ENCODE data around the gene DMTF1.
"Not testable (repeated sequence)": the region's sequence is repeated elsewhere in the genome, so short reads cannot be mapped to it uniquely, and the experiment has no call there.

The DMTF1 gene, protein sequence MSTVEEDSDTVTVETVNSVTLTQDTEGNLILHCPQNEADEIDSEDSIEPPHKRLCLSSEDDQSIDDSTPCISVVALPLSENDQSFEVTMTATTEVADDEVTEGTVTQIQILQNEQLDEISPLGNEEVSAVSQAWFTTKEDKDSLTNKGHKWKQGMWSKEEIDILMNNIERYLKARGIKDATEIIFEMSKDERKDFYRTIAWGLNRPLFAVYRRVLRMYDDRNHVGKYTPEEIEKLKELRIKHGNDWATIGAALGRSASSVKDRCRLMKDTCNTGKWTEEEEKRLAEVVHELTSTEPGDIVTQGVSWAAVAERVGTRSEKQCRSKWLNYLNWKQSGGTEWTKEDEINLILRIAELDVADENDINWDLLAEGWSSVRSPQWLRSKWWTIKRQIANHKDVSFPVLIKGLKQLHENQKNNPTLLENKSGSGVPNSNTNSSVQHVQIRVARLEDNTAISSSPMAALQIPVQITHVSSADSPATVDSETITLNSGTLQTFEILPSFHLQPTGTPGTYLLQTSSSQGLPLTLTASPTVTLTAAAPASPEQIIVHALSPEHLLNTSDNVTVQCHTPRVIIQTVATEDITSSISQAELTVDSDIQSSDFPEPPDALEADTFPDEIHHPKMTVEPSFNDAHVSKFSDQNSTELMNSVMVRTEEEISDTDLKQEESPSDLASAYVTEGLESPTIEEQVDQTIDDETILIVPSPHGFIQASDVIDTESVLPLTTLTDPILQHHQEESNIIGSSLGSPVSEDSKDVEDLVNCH

GRCh38 chr7:87152112-87152896 is at the start of gene DMTF1:
Gene DMTF1, plus strand, starts transcription at chr7:87152453. Its CDS starts 12,489 bp downstream, at chr7:87164942.
- DNase-seq: peak; percentile 97

- DNase-seq: no peak
Measured at GRCh38 chr7:87105401-87105800, 46.9 kb upstream of the DMTF1 start.

- DNase-seq: no peak
Measured at GRCh38 chr7:87106974-87107612, 45.2 kb upstream of the DMTF1 start.

GRCh38 chr7:87107949-87108776 is 44.1 kb upstream of the DMTF1 start:
- no peak for DNase-seq

DNA sequence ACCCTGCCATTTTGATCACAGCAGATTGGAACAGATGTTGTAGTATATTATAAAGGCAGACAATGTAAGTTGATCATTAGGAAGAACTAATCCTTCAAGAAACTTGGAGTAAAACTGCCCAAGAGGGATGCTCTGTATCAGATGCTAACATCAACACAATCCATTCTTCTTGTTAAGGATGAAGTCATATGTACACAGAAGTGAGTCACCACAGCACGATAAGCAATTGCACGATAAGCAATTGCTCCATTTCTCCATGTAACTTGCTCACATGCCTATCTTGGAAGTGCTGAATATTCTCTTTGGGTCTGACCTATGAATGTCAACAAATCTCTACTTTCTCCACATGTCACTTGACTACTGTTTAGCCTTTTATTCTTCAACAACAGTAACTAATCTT is 41.5 kb upstream of the DMTF1 start:
- DNase-seq: peak; percentile 1

GRCh38 chr7:87111877-87112276 is 40.4 kb upstream of the DMTF1 start:
- no peak for DNase-seq

DNA sequence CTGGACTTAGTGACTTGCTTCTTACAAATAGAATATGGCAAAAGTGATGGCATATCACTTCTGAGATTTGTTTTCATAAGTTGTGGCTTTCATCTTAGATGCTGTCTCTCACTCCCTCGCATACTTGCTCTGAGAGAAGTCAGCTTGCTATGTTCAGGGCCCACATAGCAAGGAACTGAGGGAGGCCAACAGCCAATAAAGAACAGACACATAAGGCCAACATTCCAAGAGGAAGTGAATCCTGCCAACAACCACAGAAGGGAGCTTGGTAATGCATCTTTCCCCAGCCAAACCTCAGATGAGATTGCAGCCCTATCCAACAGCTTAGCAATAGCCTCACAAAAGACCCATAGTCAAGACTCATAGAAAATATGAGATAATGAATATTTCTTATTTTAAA is 39.2 kb upstream of the DMTF1 start:
- DNase-seq: peak; percentile 29

DNA sequence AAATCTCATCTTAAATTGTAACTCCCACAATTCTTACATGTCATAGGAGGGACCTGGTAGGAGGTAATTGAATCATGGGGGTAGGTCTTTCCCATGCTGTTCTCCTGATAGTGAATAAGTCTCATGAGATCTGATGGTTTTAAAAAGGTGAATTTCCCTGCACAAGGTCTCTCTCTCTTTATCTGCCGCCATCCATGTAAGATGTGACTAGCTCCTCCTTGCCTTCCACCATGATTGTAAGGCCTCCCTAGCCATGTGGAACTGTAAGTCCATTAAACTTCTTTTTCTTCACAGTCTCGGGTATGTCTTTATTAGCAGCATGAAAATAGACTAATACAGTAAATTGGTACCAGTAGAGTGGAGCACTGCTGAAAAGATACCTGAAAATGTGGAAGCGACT is 38.3 kb upstream of the DMTF1 start:
- not testable (repeated sequence) for DNase-seq

GRCh38 chr7:87115772-87116171 is 36.5 kb upstream of the DMTF1 start:
- not testable (repeated sequence) for DNase-seq

DNA sequence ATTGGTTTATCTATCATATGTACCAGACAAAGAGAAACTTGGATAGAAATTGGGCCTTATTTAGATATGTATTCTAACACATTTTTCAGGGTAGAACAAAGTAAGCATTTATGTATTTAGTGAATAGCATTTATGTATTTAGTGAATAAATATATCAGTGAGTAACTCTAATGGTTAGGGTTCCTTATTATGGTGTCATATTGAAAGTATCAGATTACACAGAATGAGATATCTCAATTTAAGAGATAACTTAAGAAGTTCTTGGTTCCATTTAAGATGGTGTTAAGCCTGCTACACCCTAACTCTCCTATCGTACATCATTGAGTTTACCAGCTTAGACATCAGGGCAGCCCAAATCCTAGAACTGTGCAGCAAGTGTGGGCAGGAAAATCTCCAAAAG is 35.9 kb upstream of the DMTF1 start:
- DNase-seq: no peak

DNA sequence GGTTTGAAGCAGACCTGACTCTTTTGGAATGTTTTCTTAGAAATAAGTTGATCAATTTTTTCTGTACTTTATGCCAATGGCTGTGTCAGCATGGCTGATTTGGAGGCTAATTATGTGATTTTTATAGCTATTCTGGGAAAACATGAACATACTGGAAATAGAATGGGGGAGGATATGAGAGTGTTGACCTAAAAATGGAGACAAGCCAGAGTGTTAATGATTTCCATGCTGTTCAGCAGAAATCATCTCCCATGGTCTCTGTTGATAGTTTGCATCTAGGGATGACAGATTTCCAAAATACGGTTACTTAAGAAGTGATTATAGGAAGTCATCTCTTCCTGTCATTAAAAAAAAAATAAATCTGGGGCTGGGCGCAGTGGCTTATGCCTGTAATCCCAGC is 32.7 kb upstream of the DMTF1 start:
- no peak for DNase-seq

- DNase-seq: no peak
Measured at GRCh38 chr7:87123105-87123504, 29.1 kb upstream of the DMTF1 start.

GRCh38 chr7:87127019-87127418 is 25.2 kb upstream of the DMTF1 start:
- DNase-seq: no peak

- no peak for DNase-seq
Measured at GRCh38 chr7:87128861-87129267, 23.4 kb upstream of the DMTF1 start.

- no peak for DNase-seq
Measured at GRCh38 chr7:87129332-87129731, 22.9 kb upstream of the DMTF1 start.

- no peak for DNase-seq
Measured at GRCh38 chr7:87129848-87130247, 22.4 kb upstream of the DMTF1 start.

- DNase-seq: no peak
Measured at GRCh38 chr7:87131771-87132170, 20.5 kb upstream of the DMTF1 start.

DNA sequence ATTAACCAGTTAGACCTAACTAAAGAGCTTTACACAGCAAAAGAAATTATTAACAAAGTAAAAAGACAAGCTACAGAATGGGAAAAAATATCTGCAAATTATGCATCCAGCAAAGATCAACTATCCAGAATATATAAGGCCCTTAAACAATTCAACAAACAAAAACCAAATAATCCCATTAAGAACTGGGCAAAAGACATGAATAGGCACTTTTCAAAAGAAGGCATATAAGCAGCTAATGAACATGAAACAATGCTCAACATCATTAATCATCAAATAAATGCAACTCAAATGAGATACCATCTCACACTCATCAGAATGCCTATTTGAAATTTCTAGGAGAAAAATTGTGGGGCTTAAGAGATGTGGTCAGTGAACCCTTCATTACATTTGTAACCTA is 15.0 kb upstream of the DMTF1 start:
- no peak for DNase-seq

GRCh38 chr7:87139514-87139913 is 12.7 kb upstream of the DMTF1 start:
- DNase-seq: no peak

DNA sequence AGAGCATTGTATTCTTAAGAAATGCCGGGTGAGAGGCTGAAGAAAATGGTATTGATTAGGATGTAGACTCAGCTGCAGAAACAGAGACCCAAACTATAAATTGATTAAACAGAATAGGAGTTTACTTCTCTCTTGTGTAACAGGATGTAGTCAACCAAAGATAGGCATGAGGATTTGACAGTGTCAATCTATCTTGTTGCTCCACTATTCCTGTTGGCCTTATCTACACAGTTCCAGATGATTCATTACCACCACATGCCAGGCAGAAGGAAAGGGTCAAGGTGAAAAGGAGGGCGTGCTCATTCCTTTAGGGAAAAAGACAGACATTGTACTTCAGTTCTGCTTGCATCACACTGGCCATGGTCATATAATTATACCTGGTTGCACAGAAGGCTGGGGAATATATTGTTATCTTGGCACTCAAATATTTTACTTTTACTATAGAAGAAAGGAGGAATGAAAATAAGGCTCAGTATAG is 11.9 kb upstream of the DMTF1 start:
- no peak for DNase-seq

- DNase-seq: no peak
Measured at GRCh38 chr7:87144173-87144657, 8.0 kb upstream of the DMTF1 start.

Data from fibroblast of upper back skin (primary cell).